ENCODE results near the gene PRRX2.

- no peak for TF ChIP-seq POLR2A (IDR thresholded peaks at IDR 0.05)
- TF ChIP-seq CTCF (IDR thresholded peaks at IDR 0.05), result no peak
- TF ChIP-seq POLR2AphosphoS5 (IDR thresholded peaks at IDR 0.05), result no peak
These were observed 36.1 kb downstream of the PRRX2 start for GRCh38 chr9:129701549-129701948.
